Spleen (tissue), 7 donors: ENCODE measurements around the gene TMEM26.

Experiments
- CTCF ChIP-seq, 11 experiments: fragments of 200-600 bp in 7 of 11; fragments of 450-650 bp in 4 of 11; sonication (generic) in 4 of 11; IDR thresholded peaks in 8 of 11; conservative IDR thresholded peaks in 3 of 11; 1 replicate in 7 of 11; 2 replicates in 4 of 11; pipeline versions ENCODE4 v1.4.0 to v1.8.0; 2016 to 2021; ENCODE audit warnings: antibody characterized with exemption in 11 of 11, inconsistent platforms in 4 of 11, mild to moderate bottlenecking in 1 of 11
- POLR2A ChIP-seq, 3 donors: fragments of 450-650 bp; IDR thresholded peaks; one replicate each; pipeline ENCODE4 v1.5.1; 2017; ENCODE audit warnings: antibody characterized with exemption in 3 of 3, mild to moderate bottlenecking in 1 of 3
- donor health status: DM: no; HTN: no; CAD: no; lungs with moderate emphysema.
- donor health status: DM: no; HTN: no; CAD: no.
- donor health status: DM: no; HTN: no; CAD: no.

GRCh38 chr10:61423178-61423577 is 30.0 kb downstream of the TMEM26 start:
- TF ChIP-seq CTCF (IDR thresholded peaks at IDR 0.05 in 8 of 11, conservative IDR thresholded peaks at IDR 0.05 in 3 of 11) (no peak), POLR2A (IDR thresholded peaks at IDR 0.05) (no peak)
